ENCODE results near the gene ASTL. TPM values are rescaled to one million over a fixed set of nuclear protein-coding genes. Genes with fewer than 3 reads are reported as not detected.

Gene ASTL
- total RNA-seq, 4 donors from 2014 or later = 0.34 TPM; not detected in 3

GRCh38 chr2:96180002-96180401 is 41.7 kb upstream of the ASTL start:
- TF ChIP-seq, protein P1, sequence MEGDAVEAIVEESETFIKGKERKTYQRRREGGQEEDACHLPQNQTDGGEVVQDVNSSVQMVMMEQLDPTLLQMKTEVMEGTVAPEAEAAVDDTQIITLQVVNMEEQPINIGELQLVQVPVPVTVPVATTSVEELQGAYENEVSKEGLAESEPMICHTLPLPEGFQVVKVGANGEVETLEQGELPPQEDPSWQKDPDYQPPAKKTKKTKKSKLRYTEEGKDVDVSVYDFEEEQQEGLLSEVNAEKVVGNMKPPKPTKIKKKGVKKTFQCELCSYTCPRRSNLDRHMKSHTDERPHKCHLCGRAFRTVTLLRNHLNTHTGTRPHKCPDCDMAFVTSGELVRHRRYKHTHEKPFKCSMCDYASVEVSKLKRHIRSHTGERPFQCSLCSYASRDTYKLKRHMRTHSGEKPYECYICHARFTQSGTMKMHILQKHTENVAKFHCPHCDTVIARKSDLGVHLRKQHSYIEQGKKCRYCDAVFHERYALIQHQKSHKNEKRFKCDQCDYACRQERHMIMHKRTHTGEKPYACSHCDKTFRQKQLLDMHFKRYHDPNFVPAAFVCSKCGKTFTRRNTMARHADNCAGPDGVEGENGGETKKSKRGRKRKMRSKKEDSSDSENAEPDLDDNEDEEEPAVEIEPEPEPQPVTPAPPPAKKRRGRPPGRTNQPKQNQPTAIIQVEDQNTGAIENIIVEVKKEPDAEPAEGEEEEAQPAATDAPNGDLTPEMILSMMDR (IDR thresholded peaks at IDR 0.05; ENCODE audit: low read depth) = no peak

DNA sequence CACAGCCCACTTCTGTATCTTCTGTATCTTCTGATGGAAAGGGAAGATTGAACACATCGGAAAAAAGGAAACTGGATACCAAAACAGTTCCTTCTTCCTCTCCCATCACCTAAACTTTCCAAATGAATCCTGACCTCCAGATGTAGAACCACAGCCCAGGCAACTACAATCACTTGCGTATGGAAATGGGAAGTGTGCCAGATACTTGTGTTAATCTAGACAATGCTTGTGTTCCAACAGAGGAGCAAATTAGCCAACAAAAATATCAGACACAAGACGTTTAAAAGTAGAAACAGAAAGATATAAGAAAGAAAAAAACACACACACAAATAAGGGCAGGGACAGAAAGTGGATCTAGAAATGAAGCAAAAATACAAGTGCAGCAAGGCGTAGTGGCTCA is 38.4 kb upstream of the ASTL start:
- TF ChIP-seq, protein P1 (IDR thresholded peaks at IDR 0.05; ENCODE audit: low read depth) = no peak

GRCh38 chr2:96175951-96176350 is 37.6 kb upstream of the ASTL start:
- TF ChIP-seq, protein P1 (IDR thresholded peaks at IDR 0.05; ENCODE audit: low read depth) = no peak

DNA sequence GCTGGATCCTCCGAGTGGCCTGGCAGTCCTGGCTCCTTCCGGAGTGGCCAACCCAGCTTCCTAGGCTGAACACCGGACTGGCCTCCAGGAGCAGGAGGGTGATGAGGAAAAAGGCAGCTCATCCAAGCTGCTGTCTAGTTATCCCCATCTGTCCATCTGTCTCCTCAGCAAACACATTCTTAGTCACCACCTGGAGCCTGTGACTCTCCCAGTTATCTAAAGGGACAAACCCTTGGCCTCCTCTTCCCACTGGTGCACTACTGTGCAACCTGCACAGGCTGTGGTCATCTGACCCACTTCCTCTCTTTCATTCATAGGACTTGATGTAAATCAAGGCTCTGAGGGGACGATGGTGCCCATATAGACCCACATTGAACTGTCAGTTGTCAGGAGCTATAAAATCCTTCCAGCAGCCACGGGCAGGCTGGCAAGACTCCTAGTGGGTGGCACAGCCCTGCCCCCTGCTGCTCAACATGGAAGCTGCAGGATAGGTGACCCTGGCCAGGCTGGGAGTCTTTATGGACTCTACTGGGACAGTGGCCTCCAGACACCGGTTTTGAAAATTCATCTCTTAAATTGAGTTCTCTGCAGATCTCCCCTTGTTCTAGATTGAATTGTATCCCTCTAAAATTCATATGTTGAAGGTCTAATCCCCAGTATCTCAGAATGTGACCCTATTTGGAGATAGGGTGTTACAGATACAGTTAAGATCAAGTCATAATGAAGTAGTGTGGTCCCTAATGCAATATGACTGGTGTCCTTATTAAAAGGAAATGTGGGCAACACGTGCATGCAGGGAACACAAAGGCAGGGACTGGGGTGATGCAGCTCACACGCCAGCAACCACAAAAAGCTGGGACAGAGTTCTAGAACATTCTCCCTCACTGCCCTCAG is 36.2 kb upstream of the ASTL start:
- TF ChIP-seq, protein P1 (IDR thresholded peaks at IDR 0.05; ENCODE audit: low read depth) = no peak

DNA sequence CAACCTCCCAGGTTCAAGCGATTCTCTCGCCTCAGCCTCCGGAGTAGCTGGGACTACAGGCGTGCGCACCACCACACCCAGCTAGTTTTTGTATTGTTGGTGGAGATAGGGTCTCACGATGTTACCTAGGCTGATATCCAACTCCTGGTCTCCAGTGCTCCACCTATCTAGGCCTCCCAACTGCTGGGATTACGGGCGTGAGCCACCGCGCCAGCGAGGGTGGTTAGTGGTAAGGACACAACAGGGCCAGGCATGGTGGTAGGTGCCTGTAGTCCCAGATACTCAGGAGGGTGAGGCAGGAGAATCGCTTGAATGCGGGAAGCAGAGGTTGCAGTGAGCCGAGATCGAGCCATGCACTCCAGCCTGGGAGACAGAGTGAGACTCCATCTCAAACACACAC is 33.5 kb upstream of the ASTL start:
- TF ChIP-seq, protein P1 (IDR thresholded peaks at IDR 0.05; ENCODE audit: low read depth) = no peak

GRCh38 chr2:96170626-96171025 is 32.3 kb upstream of the ASTL start:
- TF ChIP-seq, protein P1 (IDR thresholded peaks at IDR 0.05; ENCODE audit: low read depth) = no peak

DNA sequence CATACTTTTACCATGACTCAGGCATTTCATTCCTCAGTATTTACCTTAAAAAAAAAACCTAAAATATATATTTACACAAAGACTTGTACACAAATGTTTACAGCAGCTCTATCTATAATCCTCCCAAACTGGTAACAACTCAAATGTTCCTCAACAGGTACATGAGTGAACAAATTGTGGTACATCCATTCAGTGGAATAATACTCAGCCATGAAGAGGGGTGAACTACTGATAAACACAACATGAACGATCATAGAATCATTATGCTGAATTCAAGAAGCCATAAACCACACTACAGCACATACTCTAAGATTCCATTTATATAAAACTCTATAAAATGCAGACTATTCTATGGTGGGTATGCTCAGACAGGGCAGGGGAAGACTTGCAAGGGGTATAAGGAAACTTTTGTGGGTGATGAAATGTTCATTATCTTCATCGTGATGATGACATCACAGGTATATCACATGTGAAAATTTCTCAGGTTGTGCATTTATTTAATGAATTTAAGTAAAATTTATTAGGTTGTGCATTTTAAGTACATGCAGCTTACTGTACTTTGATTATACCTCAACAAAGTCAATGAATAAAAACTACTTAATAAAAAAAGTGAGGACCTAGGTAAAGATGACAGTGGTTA is 31.7 kb upstream of the ASTL start:
- TF ChIP-seq, protein P1 (IDR thresholded peaks at IDR 0.05; ENCODE audit: low read depth) = no peak

Measured in subcutaneous adipose tissue (tissue), 4 donors.